HepG2 (cell line): ENCODE results near the gene ZSCAN20. TPM values are rescaled to one million over a fixed set of nuclear protein-coding genes. Genes with fewer than 3 reads are reported as not detected.

ENCODE experiments used
- FLYWCH1 ChIP-seq: sonication (generic); formaldehyde crosslinking; IDR thresholded peaks from 2 replicates; pipeline ENCODE4 v1.8.1; 2023; ENCODE audit warnings: mild to moderate bottlenecking, missing genetic modification reagents
- FOXA1 ChIP-seq, 2 experiments: fragments of 450-650 bp in 1 of 2; sonication (generic) in 1 of 2; formaldehyde crosslinking in 1 of 2; IDR thresholded peaks; 2 replicates each; pipeline versions ENCODE4 v1.4.0 to v1.6.1; 2016 to 2020; ENCODE audit warnings: missing genetic modification reagents in 1 of 2
- HDAC1 ChIP-seq: sonication (generic); formaldehyde crosslinking; IDR thresholded peaks from 2 replicates; pipeline ENCODE4 v1.5.1; 2020; ENCODE audit warnings: mild to moderate bottlenecking, missing genetic modification reagents
- HES4 ChIP-seq: sonication (generic); formaldehyde crosslinking; IDR thresholded peaks from 2 replicates; pipeline ENCODE4 v1.9.0; 2021; ENCODE audit warnings: mild to moderate bottlenecking, missing genetic modification reagents, borderline replicate concordance
- MEIS2 ChIP-seq: sonication (generic); formaldehyde crosslinking; IDR thresholded peaks from 2 replicates; pipeline ENCODE4 v1.9.0; 2021; ENCODE audit warnings: mild to moderate bottlenecking, missing genetic modification reagents
- MIER3 ChIP-seq: IDR thresholded peaks from 2 replicates; pipeline ENCODE4 v1.6.1; 2016; ENCODE audit warnings: missing compliant biosample characterization, borderline replicate concordance
- NR2F1 ChIP-seq, 2 experiments: fragments of 450-650 bp in 1 of 2; formaldehyde crosslinking in 1 of 2; IDR thresholded peaks; 2 replicates each; pipeline versions ENCODE4 v1.5.0 to v1.6.1; 2016 to 2020; ENCODE audit warnings: mild to moderate bottlenecking in 1 of 2, missing compliant biosample characterization in 1 of 2, missing genetic modification reagents in 1 of 2, moderate library complexity in 1 of 2
- RXRB ChIP-seq: IDR thresholded peaks from 2 replicates; pipeline ENCODE4 v1.6.1; 2016; ENCODE audit warnings: borderline replicate concordance, missing genetic modification reagents, missing compliant biosample characterization
- SOX13 ChIP-seq, 3 experiments: fragments of 450-650 bp in 1 of 3; sonication (generic) in 1 of 3; formaldehyde crosslinking in 1 of 3; IDR thresholded peaks in 2 of 3; conservative IDR thresholded peaks in 1 of 3; 2 replicates each; pipeline versions ENCODE4 v1.5.0 to v1.6.1; 2016 to 2020; ENCODE audit warnings: antibody characterized with exemption in 1 of 3, mild to moderate bottlenecking in 1 of 3, missing compliant biosample characterization in 1 of 3, missing genetic modification reagents in 1 of 3, moderate library complexity in 1 of 3
- SOX5 ChIP-seq: IDR thresholded peaks from 2 replicates; pipeline ENCODE4 v1.6.1; 2016; ENCODE audit warnings: borderline replicate concordance
- TARDBP ChIP-seq: sonication (generic); formaldehyde crosslinking; IDR thresholded peaks from 2 replicates; pipeline ENCODE4 v1.8.0; 2022; ENCODE audit warnings: mild to moderate bottlenecking, missing genetic modification reagents
- ZFP41 ChIP-seq: sonication (generic); formaldehyde crosslinking; IDR thresholded peaks from 2 replicates; pipeline ENCODE4 v1.4.0; 2020; ENCODE audit warnings: mild to moderate bottlenecking, missing genetic modification reagents, borderline replicate concordance
- ZNF264 ChIP-seq: sonication (generic); formaldehyde crosslinking; IDR thresholded peaks from 2 replicates; pipeline ENCODE4 v1.4.0; 2020; ENCODE audit warnings: missing genetic modification reagents
- ZNF75D ChIP-seq: sonication (generic); formaldehyde crosslinking; IDR thresholded peaks from 2 replicates; pipeline ENCODE4 v1.8.1; 2023; ENCODE audit warnings: missing genetic modification reagents, mild to moderate bottlenecking, borderline replicate concordance
- polyA plus RNA-seq, 8 experiments: library from polyadenylated mRNA; depleted of rRNA in 3 of 8; stranded (reverse) in 7 of 8; unstranded in 1 of 8; fragments of >200 nt; fragmentation: Illumina TruSeq in 4 of 8; extraction: Trizol in 4 of 8; gene quantifications; 2 replicates each; pipeline versions ENCODE4 v1.2.1 to v1.2.3, GENCODE V29; 2011 to 2016; ENCODE audit warnings: low read depth in 4 of 8, missing spikeins in 1 of 8, mixed read lengths in 1 of 8; ENCODE audit not compliant: insufficient read depth in 1 of 8
- total RNA-seq, 5 experiments: library from RNA; depleted of rRNA; stranded (reverse); fragments of >200 nt; fragmentation: Illumina TruSeq; extraction: Trizol; gene quantifications; 2 replicates each; pipeline ENCODE4 v1.2.3, GENCODE V29; 2016; ENCODE audit warnings: low read depth in 1 of 5
- TF ChIP-seq, protein P1 (sequence below): sonication (generic); formaldehyde crosslinking; conservative IDR thresholded peaks from 2 replicates; pipeline ENCODE4 v1.8.1; 2023; ENCODE audit warnings: missing genetic modification reagents
- TF ChIP-seq, protein P2 (sequence below): sonication (generic); formaldehyde crosslinking; IDR thresholded peaks from one replicate; pipeline ENCODE4 v1.5.1; 2020; ENCODE audit warnings: mild to moderate bottlenecking, missing genetic modification reagents; ENCODE audit errors: not compliant biosample characterization
- TF ChIP-seq, protein P3 (sequence below), 2 experiments: fragments of 450-650 bp in 1 of 2; sonication (generic) in 1 of 2; formaldehyde crosslinking; IDR thresholded peaks; 2 replicates each; pipeline versions ENCODE4 v1.5.0 to v1.8.0; 2020 to 2022; ENCODE audit warnings: mild to moderate bottlenecking in 1 of 2, missing genetic modification reagents in 1 of 2

ZSCAN20 gene
- total and polyA plus RNA-seq, 2 of the 13 experiments (the other 11 are each of a cell fraction or from before 2014, with no cell fraction given) = 1.1 to 2.8 TPM

DNA sequence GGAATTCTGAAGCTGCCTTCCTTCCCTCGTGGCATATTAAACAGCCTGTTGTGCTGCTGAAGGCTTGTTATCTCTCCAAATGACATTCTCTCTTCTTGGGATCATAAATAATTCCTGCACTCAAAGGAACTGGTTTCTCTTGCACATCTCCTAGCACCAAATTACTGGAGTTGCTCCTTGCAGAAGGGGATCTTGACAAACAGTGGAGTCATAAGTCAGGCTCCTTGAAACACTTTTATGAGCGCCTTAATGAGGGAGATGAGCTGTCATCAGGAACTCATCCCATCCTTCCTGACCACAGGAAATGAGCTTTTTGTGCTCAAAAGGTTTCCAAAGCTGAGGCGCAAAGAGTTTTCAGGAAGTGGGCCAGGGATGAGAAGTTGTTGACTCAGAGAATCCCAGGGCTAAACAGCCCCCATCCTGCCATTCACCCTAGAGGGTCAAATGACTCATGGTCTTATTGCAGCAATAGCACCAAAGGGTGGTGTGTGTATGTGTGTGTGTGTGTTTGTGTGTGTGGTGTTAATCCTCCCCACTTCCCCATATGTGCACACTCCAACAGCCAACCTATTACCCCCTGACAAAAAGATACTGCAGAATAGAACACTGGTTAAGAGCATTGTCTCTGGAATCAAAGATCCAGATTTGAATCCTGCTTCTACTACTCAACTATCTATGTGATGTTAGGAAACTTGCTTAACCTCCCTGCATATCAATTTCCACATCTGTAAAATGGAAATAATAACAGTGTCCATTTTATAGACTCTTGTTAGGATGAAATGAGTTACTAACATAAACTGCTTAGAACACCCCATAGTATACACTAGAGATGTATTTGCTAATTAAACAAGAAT is 38.7 kb upstream of the ZSCAN20 start (continued):
- TF ChIP-seq, protein P1, sequence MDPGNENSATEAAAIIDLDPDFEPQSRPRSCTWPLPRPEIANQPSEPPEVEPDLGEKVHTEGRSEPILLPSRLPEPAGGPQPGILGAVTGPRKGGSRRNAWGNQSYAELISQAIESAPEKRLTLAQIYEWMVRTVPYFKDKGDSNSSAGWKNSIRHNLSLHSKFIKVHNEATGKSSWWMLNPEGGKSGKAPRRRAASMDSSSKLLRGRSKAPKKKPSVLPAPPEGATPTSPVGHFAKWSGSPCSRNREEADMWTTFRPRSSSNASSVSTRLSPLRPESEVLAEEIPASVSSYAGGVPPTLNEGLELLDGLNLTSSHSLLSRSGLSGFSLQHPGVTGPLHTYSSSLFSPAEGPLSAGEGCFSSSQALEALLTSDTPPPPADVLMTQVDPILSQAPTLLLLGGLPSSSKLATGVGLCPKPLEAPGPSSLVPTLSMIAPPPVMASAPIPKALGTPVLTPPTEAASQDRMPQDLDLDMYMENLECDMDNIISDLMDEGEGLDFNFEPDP (CRISPR knock-in tag) = no peak
- TF ChIP-seq ZNF264 (CRISPR knock-in tag) (no peak), FOXA1 (IDR thresholded peaks at IDR 0.05) (no peak), FOXA1 (CRISPR knock-in tag; IDR thresholded peaks at IDR 0.05) (peak; percentile 40; the same call in 1 of the 2 replicates), RXRB (CRISPR knock-in tag) (peak; percentile 55; the same call in 1 of the 2 replicates), MIER3 (peak; percentile 68; the same call in 1 of the 2 replicates), ZNF75D (no peak), HDAC1 (CRISPR knock-in tag) (0 out of 2 replicates have a peak, but pooled peaks have one; percentile 31), FLYWCH1 (CRISPR knock-in tag) (no peak), SOX5 (peak; percentile 46; the same call in 1 of the 2 replicates), NR2F1 (CRISPR knock-in tag; IDR thresholded peaks at IDR 0.05) (peak; percentile 91 to 94), HES4 (no peak), SOX13 (IDR thresholded peaks at IDR 0.05) (no peak), SOX13 (CRISPR knock-in tag; conservative IDR thresholded peaks at IDR 0.05 in 1 of 2, IDR thresholded peaks at IDR 0.05 in 1 of 2) (peak in 1 of 2 experiments; percentile 27; a peak in 1 of 4 replicates), TARDBP (CRISPR knock-in tag) (no peak), ZFP41 (CRISPR knock-in tag) (no peak), MEIS2 (no peak)
- TF ChIP-seq, protein P2, sequence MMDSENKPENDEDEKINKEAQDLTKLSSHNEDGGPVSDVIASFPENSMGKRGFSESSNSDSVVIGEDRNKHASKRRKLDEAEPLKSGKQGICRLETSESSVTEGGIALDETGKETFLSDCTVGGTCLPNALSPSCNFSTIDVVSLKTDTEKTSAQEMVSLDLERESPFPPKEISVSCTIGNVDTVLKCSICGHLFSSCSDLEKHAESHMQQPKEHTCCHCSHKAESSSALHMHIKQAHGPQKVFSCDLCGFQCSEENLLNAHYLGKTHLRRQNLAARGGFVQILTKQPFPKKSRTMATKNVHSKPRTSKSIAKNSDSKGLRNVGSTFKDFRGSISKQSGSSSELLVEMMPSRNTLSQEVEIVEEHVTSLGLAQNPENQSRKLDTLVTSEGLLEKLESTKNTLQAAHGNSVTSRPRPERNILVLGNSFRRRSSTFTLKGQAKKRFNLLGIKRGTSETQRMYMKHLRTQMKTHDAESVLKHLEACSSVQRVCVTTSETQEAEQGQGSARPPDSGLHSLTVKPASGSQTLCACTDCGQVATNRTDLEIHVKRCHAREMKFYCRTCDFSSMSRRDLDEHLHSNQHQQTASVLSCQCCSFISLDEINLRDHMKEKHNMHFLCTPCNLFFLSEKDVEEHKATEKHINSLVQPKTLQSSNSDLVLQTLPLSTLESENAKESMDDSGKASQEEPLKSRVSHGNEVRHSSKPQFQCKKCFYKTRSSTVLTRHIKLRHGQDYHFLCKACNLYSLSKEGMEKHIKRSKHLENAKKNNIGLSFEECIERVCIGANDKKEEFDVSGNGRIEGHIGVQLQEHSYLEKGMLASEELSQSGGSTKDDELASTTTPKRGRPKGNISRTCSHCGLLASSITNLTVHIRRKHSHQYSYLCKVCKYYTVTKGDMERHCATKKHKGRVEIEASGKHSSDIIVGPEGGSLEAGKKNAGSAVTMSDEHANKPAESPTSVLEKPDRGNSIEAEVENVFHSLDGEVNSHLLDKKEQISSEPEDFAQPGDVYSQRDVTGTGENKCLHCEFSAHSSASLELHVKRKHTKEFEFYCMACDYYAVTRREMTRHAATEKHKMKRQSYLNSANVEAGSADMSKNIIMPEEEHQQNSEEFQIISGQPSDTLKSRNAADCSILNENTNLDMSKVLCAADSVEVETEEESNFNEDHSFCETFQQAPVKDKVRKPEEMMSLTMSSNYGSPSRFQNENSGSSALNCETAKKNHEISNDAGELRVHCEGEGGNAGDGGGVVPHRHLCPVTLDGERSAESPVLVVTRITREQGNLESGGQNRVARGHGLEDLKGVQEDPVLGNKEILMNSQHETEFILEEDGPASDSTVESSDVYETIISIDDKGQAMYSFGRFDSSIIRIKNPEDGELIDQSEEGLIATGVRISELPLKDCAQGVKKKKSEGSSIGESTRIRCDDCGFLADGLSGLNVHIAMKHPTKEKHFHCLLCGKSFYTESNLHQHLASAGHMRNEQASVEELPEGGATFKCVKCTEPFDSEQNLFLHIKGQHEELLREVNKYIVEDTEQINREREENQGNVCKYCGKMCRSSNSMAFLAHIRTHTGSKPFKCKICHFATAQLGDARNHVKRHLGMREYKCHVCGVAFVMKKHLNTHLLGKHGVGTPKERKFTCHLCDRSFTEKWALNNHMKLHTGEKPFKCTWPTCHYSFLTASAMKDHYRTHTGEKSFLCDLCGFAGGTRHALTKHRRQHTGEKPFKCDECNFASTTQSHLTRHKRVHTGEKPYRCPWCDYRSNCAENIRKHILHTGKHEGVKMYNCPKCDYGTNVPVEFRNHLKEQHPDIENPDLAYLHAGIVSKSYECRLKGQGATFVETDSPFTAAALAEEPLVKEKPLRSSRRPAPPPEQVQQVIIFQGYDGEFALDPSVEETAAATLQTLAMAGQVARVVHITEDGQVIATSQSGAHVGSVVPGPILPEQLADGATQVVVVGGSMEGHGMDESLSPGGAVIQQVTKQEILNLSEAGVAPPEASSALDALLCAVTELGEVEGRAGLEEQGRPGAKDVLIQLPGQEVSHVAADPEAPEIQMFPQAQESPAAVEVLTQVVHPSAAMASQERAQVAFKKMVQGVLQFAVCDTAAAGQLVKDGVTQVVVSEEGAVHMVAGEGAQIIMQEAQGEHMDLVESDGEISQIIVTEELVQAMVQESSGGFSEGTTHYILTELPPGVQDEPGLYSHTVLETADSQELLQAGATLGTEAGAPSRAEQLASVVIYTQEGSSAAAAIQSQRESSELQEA = no peak
- TF ChIP-seq, protein P3, sequence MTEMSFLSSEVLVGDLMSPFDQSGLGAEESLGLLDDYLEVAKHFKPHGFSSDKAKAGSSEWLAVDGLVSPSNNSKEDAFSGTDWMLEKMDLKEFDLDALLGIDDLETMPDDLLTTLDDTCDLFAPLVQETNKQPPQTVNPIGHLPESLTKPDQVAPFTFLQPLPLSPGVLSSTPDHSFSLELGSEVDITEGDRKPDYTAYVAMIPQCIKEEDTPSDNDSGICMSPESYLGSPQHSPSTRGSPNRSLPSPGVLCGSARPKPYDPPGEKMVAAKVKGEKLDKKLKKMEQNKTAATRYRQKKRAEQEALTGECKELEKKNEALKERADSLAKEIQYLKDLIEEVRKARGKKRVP (CRISPR knock-in tag; IDR thresholded peaks at IDR 0.05) = peak in 1 of 2 experiments; percentile 63; a peak in 1 of 4 replicates
